COR-L47 (cell line): ENCODE data around the gene JMJD8.
"Not testable (repeated sequence)": the region's sequence is repeated elsewhere in the genome, so short reads cannot be mapped to it uniquely, and the experiment has no call there.

Source experiments
- DNase-seq: peaks from one replicate; lab custom pipeline; 2025; lab: John Stamatoyannopoulos, UW

The JMJD8 gene

DNA sequence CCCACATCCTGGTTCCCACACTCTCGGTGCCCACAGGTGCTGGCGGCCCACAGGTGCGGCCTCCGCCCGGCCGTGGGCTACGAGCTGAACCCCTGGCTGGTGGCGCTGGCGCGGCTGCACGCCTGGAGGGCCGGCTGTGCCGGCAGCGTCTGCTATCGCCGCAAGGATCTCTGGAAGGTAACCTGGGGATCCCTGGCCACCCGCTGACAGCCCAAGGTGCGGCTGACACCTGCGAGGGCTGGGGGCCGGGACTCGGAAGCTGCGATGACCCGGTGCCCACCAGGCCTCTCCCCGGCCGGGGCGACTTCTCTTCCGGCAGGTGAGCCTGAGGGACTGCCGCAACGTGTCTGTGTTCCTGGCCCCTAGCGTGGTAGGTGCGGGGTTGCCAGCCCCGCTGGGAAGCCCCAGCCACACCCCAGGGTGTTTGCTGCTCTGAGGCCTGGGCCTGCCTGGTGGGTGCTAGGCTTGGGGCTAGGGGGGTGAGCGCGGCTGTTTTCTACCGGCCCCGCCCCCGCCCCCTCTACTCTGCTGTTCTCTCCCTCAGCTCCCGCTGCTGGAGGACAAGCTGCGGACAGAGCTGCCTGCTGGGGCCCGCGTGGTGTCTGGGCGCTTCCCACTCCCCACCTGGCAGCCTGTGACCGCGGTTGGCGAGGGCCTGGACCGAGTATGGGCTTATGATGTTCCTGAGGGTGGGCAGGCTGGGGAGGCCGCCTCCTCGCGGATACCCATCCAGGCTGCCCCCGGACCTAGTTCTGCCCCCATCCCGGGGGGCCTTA is 37.8 kb upstream of the JMJD8 start:
- DNase-seq: no peak

DNA sequence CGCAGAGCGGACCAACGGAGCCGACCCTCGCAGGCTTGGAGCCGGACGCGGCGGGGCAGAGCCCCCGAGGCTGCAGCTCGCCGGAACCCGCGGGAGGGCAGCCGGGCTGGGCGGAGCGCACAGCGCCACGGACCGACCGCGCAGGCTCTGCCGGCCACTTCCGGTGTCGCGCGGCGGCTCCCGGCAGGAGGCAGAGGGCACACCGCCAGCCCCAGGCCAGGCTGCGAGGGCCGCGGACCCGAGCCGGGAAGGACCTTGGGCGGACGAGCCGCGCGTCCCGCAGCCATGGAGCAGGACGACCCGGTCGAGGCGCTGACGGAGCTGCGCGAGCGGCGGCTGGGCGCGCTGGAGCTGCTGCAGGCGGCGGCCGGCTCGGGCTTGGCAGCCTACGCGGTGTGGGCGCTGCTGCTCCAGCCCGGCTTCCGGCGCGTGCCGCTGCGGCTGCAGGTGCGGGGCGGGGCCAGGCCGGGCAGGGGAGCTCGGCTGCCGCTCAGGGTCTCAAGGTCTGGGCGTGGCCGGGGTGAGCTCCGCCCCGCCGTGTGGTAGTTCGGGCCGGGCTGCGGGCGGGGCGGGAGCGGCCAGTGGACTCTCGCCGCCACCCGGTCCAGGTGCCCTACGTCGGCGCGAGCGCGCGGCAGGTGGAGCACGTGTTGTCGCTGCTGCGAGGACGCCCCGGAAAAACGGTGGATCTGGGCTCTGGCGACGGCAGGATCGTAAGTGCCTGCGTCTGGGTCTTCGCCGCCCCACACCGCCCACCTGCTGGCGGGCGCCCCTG is 37.0 kb upstream of the JMJD8 start, which contains the start of gene ANTKMT:
ANTKMT (plus strand) TSS at position 157 of the 775 bp plus-strand sequence; CDS start at position 286, 129 bp downstream.
- DNase-seq: peak; percentile 90

DNA sequence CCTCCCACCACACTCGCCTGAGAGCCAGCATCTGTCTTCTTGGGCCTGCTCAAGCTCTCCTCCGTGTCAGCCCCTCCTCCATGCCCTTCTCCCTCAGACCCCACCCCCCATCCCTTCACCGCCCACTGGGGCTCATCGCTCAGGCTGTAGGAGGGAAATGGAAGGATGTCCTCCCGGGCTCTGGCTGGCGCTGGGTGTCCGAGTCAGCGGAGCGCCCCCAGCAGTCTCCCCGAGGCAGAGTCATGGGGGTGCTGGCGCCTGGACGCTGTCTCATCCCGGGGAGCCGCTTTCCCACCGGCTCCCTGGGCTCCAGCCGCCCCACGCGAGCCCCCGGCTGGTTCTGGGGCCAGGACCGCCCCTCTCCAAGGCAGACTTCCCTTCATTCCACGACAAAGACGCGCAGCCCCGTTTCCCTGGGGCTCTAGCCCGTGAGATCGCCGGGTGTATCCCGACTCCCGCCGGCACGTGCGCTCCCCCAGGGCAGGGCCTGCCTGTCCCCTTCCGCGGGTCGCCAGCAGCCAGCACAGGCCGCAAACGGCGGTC is 36.4 kb upstream of the JMJD8 start:
- DNase-seq: peak; percentile 65

DNA sequence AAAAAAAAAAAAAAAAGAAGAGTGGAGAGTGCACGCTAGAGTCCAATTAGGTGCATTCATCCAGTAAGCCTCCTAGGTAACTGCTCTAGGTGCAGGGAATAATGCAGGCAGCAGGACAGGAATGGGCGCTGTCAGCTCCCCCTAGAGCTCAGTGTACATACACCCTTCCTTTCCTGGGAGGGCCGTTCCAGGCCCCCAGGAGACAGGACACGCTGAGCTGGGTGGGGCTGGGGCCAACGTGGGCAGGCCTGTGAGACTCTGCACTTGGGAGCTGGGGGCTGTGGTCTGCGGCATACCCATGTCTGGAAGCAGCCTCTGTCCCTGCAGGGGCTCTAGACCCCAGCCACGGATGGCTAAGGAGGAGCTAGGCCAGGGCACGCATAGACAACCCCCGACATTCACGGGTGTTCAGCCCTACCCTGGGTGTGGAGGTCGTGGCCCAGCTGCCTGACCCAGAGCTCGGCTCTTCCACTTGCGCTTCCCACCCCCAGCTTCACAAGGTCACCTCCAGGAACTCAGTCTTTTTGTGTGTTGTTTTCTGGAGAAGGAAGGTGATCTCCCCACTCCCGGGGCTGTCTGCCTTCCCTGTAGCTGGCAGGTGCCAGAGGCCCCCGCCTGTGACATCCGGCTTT is 35.8 kb upstream of the JMJD8 start:
- peak; percentile 60 for DNase-seq

DNA sequence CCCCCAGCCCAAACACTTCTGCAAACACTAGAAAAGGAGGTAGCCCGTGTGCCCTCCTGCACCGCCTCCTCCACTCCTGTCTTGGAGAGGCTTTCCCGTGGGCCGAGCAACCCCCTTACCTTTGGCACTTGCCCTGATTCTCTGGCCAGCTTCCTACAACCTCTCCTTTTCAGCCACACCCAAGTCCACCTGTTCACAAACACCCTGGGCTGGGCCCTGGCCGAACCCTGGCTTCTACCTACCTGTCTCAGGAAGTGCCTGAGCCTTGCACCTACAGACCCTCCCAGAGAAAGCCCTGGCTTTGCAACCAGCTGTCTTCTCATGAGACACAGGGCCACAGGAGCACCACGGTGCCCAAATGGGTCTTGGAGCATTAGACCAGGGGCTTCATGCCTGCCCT is 34.8 kb upstream of the JMJD8 start:
- no peak for DNase-seq

DNA sequence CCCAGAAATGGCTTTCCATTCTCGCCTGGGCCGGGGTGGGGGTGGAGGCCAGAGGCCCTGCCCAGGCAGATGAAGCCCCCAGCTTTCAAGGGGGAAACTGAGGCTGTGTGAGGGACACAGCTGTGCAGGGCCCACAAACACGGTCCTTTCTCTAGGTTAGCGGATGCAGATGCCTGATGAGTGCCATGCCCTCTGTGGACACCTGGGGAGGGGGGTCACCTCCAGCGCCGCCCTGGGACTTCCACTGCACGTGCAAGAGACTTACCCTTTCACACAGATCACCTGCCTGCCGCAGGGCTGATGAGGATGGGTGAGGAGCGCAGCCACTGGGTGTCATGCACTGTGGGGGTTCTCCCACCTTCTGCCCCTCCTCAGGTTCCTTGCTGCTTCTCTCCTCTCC is 34.3 kb upstream of the JMJD8 start:
- no peak for DNase-seq

DNA sequence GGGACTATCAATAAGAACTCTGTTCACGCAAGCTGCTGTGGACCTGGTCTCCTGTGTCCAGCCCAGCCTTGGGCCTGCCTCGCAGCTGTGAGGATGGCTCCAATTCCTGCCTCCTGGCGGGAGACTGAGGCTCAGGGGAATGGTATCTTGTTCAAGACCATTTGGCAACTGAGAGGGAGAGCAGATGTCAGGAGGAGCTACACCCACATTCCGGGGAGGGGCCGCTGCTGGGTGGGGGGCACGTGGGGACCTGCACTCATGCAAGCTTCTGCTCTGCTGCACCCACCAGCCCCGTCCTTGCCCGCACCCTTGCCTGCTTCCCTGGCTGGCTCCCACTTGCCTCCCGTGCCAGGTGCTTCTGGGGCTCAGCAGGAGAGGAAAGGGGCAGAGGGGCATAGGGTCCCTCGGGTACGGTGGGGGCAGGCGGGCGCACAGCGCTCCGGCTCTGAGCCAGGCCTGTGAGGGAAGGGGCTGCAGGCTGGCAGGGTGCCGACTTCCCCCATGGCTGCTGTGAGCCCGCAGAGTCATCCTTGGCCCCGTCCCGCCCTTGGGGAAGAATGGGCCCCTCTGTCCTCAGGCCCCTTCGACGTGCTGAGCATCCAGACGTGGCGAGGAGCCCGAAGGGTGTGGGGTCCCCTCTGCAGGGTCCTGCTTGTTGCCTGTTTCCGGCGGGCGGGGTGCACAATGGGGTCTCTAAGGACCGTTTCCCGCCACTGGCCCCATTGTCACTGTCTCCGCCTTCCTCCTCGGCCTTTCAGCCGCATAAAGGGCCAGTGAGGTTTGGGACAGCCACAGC is 33.5 kb upstream of the JMJD8 start:
- no peak for DNase-seq

DNA sequence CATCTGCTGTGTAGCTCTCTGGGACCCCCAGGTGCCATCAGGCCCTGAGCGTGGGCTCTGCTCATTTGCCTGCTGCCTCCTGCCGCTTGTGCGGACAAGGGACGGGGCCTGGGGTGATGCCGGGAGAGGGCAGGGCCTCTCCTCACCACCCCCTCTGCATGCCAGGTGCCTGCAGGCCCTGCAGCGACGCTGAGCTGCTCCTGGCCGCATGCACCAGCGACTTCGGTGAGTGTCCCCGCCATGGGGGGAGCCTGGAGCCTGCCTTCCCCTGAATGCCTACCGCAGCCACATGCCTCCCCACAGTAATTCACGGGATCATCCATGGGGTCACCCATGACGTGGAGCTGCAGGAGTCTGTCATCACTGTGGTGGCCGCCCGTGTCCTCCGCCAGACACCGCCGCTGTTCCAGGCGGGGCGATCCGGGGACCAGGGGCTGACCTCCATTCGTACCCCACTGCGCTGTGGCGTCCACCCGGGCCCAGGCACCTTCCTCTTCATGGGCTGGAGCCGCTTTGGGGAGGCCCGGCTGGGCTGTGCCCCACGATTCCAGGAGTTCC is 32.7 kb upstream of the JMJD8 start:
- no peak for DNase-seq

DNA sequence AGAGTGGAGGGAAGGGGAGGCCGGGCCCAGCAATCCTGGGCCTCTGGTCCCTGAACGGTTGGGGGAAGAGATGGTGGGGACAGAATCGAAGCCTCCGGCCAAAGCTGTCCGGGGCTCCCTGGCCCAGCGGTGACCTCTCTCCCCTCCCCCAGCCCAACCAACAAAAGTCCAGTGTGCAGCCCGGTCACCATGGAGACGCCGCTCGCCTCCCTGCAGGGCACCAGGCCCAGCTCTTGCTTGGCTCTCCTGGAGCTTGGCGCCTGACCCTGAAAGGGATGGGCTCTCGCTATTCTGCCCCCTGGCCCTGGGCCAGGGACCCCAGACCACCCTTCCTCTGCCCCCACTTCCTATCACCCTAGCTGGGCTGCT is 32.0 kb upstream of the JMJD8 start:
- DNase-seq: peak; percentile 34

DNA sequence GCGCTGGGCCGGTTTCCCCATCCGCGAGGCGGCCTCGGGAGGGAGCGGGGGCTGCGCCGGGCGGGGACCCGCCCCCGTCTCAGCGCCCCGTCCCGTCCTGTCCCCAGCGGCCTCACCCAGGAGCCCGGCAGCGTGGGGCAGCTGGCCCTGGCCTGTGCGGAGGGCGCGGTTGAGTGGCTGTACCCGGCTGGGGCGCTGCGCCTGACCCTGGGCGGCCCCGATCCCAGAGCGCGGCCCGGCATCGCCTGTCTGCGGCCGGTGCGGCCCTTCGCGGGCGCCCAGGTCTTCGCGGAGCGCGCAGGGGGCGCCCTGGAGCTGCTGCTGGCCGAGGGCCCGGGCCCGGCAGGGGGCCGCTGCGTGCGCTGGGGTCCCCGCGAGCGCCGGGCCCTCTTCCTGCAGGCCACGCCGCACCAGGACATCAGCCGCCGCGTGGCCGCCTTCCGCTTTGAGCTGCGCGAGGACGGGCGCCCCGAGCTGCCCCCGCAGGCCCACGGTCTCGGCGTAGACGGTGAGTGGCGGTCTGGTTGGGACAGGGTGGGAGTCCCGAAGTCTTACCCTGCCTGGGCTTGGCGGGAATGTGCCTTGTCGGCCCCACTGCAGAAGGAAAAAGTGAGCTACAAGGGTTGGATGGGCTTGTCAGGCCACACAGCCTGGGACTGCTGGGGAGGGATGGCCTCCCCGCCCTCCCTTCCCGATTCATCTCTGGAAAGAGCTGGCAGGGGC is 31.5 kb upstream of the JMJD8 start:
- DNase-seq: peak; percentile 34

DNA sequence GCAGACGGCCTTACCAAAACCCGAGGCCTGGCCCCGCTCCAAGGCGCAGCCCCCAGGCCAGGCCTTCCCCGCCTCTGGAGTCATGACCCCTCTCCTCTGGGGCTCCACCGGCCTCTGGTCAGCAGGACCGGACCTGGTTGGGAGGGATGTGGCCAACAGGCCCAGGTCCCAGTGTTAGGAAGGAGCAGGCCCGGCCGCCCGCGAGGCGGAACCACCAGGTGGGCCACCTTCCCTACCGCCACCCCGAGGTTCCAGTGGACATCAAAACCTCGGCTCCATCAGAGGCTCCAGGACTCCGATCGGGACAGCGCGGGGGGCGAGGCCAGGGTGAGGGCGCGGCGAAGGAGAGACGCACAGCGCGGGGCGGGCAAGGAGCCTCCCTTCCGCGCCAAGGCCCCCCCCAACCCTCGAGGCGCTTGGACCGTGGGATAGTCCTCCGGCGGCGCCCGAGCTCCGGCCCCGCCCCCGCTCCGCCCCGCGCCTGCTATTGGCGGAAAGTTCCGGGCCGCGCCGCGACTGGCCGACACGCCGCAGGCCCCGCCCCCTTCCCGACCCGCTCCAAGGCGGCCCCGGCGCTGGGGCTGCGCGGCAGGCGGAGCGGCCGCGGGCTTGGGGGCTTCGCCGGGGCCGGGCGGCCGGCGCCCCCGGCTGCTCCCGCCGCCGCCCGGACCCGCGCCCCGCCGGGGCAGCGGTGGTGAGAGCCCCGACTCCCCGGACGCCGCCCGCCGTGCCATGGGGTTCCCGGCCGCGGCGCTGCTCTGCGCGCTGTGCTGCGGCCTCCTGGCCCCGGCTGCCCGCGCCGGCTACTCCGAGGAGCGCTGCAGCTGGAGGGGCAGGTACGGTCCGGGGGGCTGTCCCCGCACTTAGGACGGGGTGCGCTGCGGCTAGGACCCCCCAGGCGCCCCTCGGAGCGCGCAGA is 30.7 kb upstream of the JMJD8 start, which contains the start of gene METRN:
METRN (plus strand) TSS at position 561 of the 919 bp plus-strand sequence; CDS start at position 733, 172 bp downstream.
- peak; percentile 71 for DNase-seq

DNA sequence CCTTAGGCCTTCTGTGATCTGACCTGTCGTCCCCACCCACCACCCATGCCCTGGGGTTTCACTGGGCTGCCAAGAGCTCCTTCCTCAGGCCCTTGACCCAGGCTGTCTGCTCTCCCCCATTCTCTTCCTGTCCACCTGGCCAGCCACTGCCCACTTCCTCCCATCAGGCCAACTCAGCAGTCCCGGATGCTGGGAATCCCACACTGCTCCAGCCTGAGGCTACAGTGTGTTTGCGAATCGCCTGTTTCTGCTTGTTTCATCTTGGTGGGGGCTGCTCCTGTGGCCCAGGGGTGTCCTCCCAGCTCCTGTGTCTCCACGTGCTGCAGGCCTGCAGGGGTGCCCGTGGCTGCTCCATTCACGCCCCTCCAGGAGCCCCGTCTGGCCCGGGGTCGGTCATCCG is 29.9 kb upstream of the JMJD8 start:
- DNase-seq: no peak

DNA sequence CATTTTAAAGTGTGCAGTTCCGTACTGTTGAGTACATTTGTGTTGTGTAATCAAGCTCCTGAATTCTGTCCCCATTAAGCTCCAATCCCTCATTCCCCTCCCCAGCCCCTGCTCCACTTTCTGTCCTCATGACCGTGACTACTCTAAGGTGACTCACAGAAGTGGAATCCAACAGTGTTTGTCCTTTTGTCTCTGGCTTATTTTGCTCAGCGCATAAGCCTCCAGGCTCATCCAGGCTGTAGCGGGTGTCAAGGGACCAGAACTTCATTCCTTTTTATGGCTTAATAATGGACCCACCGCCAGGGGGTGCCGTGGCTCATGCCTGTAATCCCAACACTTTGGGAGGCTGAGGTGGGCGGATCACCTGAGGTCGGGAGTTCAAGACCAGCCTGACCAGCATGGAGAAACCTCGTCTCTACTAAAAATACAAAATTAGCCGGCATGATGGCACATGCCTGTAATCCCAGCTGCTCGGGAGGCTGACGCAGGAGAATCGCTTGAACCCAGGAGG is 28.7 kb upstream of the JMJD8 start:
- not testable (repeated sequence) for DNase-seq

DNA sequence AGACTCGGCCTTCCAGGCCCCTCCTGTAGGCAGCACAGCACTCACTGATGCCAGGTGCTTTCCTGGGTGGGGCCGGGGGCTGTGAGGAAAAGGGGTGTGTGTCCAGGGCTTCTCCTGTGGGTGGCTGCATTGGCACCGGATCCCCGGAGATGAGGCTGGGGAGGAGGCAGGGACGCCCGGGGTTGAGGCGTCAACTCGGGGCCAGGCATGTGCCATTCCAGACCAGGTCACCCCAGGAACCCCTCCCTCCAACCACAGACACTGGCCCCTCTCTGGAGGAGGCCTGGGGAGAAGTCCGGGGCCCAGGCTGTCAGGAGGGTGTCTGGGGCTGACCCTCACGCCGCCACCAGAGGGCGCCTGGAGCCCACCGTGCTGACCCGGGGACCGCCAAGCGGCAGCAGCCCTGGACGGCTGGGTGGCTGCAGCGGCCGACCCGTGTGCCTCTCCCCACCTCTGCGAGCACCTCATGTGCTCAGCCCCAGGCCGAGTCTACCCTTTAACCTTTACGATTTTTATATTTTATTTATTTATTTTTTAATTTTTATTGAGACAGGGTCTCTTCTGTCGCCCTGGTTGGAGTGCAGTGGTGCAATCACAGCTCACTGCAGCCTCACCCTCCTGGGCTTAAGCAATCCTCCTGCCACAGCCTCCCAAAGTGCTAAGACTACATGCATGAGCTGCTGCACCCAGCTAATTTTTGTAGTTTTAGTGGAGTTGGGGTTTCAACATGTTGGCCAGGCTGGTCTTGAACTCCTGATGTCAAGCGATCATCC is 27.6 kb upstream of the JMJD8 start:
- DNase-seq: peak; percentile 54

DNA sequence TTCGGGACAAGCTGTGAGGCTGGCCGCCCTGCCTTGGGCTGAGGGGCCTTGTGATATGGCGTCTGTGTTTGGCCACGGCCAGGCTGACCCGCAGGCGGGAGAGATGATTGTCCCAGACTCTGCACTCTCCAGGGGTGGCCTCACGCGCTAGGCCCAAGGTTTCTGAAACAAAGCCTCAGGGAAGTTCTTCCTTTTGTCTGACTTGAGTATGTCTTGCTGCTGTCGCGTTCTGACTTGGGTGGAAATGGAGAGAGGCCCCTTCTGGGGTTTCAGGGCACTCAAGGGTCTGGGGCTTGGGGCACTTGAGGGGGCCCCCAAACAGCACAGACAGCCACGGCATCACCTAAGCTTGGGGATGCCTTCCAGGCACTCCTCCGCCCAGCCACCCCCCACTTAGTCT is 26.9 kb upstream of the JMJD8 start:
- DNase-seq: no peak

DNA sequence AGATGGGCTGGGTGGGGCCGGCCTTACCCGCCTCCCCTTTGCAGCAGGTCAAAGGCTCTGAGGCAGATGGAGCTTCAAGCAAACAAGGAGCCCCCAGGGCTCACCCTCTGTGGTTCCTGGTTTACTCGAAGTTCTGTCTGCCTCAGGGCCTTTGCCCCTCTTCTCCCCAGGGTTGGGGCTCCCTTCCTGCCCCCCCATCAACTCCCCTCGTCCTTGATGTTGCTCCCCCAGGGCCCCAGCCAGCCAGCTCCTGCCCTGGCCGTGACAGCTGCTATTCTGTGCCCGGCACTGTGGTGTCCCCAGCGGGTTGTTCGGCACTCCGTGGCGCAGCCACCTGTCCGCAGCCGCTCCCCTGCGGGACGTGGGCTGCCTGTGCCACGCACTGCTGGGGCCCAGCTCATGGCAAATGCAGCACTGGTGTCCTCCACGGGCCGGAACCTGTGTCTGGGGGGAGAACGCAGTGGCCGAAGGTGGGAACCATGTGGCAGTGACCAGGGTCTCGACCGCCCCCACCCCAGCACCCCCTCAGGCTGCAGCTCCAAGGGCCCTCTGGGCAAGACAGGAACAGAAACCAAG is 26.5 kb upstream of the JMJD8 start:
- DNase-seq: no peak

DNA sequence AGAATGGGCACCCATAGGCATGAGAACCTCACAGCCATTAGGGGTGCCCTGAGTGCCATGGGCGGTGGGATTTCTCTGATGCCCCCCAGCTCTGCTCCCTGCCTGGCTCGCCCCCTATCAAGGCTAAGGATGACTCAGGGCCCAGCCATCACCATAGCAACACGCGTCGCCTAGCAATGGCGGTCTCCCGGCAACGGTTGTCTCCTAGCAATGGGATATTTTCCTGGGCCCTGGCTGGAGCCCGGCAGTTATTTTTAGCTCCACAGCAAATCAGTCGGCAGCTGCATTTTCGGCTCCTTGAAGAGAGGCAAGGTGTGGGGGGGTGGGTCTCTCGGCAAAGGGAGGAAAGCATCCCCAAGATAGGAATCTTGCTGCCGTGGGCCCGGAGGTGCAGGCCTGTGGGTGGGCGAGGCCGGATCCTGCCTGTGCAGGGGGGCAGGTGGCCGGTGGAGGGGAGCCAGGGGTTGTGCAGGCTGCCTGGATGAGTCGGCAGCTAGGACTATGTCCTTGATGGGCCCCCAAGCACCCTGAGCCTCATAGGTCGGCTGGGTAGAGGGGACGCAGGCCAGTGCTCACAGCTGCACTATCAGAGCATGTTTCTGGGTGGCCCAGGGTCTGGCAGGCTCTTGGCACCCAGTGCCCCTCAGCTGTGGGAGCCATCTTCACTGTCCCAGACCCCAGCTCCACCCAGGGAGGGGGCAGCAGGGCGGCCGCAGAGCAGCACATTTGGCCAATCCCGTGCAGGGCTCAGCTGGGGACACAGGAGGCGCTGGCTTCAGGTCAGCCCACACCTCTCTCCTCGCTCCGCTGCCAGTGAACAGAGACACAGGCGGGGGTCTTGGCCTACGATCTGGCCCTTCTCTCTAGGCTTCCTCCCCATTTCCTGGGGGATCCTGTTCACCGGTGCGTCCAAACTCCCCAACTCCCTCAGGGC is 25.7 kb upstream of the JMJD8 start:
- DNase-seq: peak; percentile 96
